Ovary (tissue), 3 donors: ENCODE data around the gene GRM5.

ENCODE experiments used
- CTCF ChIP-seq, 3 donors: fragments of 450-650 bp in 2 of 3; fragments of 200-600 bp in 1 of 3; IDR thresholded peaks; one replicate each; pipeline versions ENCODE4 v1.5.1 to v1.8.0; 2016 to 2022; ENCODE audit warnings: antibody characterized with exemption in 3 of 3, mild to moderate bottlenecking in 1 of 3
- EP300 ChIP-seq: sonication (generic); formaldehyde crosslinking; IDR thresholded peaks from one replicate; pipeline ENCODE4 v1.6.1; 2017; ENCODE audit warnings: antibody characterized with exemption
- POLR2A ChIP-seq: fragments of 450-650 bp; IDR thresholded peaks from one replicate; pipeline ENCODE4 v1.6.1; 2017; ENCODE audit warnings: antibody characterized with exemption, mild to moderate bottlenecking, moderate library complexity
- donor health status: DM: no; HTN: no; CAD: no.

DNA sequence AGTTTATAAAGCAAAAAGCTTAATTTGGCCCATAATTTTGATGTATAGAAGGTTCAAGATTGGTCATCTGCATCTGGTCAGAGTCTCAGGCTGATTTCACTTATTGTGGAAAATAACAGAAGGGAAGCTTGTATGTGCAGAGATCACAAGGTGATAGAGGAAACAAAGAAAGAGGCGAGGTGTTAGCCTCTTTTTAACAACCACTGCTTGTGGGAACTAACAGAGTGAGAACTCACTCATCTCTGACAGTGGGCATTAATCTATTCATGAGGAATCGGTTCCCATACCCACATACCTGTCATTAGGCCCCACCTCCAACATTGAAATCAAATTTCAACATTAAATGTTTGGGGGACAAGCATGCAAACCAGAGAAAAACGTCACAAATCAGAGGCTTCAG, 250.3 kb downstream of the GRM5 start:
- TF ChIP-seq CTCF (IDR thresholded peaks at IDR 0.05) (no peak), POLR2A (no peak), EP300 (no peak)
